K562 (cell line): ENCODE data around the gene TMPRSS11E. TPM values are rescaled to one million over a fixed set of nuclear protein-coding genes. Genes with fewer than 3 reads are reported as not detected.

Source experiments
- AFF1 ChIP-seq, 2 experiments: fragments of 450-650 bp; IDR thresholded peaks; 2 replicates each; pipeline ENCODE4 v1.6.1; 2018; ENCODE audit warnings: mild to moderate bottlenecking in 2 of 2, low read depth in 1 of 2; ENCODE audit not compliant: partially characterized antibody in 2 of 2
- CREB3 ChIP-seq: fragments of 450-650 bp; conservative IDR thresholded peaks from 2 replicates; pipeline ENCODE4 v1.6.1; 2016; ENCODE audit warnings: missing genetic modification characterization, low read depth, mild to moderate bottlenecking, missing compliant biosample characterization, moderate library complexity
- HDAC3 ChIP-seq: fragments of 450-650 bp; IDR thresholded peaks from 2 replicates; pipeline ENCODE4 v1.6.1; 2018; ENCODE audit warnings: borderline replicate concordance, mild to moderate bottlenecking, moderate library complexity; ENCODE audit not compliant: partially characterized antibody
- MAFK ChIP-seq: IDR thresholded peaks from 2 replicates; pipeline ENCODE4 v1.6.1; 2011; ENCODE audit warnings: low read length, improper control_type of control experiment
- MCM2 ChIP-seq: fragments of 450-650 bp; IDR thresholded peaks from 2 replicates; pipeline ENCODE4 v1.6.1; 2017; ENCODE audit warnings: low read depth, mild to moderate bottlenecking
- NCOR1 ChIP-seq: fragments of 450-650 bp; IDR thresholded peaks from 2 replicates; pipeline ENCODE4 v1.6.1; 2016; ENCODE audit warnings: mild to moderate bottlenecking, moderate library complexity
- SPI1 ChIP-seq: IDR thresholded peaks from 2 replicates; pipeline ENCODE4 v1.6.1; 2011; ENCODE audit warnings: low read depth, low read length, control low read depth, borderline replicate concordance
- TAF1 ChIP-seq: IDR thresholded peaks from 2 replicates; pipeline ENCODE4 v1.6.1; 2011; ENCODE audit warnings: mild to moderate bottlenecking, low read length, moderate library complexity; ENCODE audit not compliant: insufficient read depth, control insufficient read depth, severe bottlenecking; ENCODE audit errors: extremely low read depth
- ZC3H11A ChIP-seq: IDR thresholded peaks from 2 replicates; pipeline ENCODE4 v1.6.1; 2012; ENCODE audit warnings: low read depth, low read length, improper control_type of control experiment
- ZSCAN29 ChIP-seq: fragments of 450-650 bp; IDR thresholded peaks from 2 replicates; pipeline ENCODE4 v1.6.1; 2017
- polyA plus RNA-seq, 8 experiments: library from polyadenylated mRNA; depleted of rRNA in 4 of 8; stranded (reverse) in 5 of 8; unstranded in 3 of 8; fragments of >200 nt; fragmentation: Nextera tagmentation in 2 of 8; fragmentation: Illumina TruSeq in 1 of 8; extraction: Ambion mirVana in 2 of 8; extraction: Trizol in 1 of 8; gene quantifications; 2 replicates each; pipeline versions ENCODE4 v1.2.1 to v1.2.3, GENCODE V29; 2011 to 2014; ENCODE audit warnings: inconsistent platforms in 1 of 8, missing spikeins in 1 of 8
- total RNA-seq, 7 experiments: library from RNA; depleted of rRNA in 6 of 7; stranded (reverse); fragments of >200 nt in 6 of 7; fragmentation: Illumina TruSeq in 2 of 7; extraction: Trizol in 2 of 7; gene quantifications; 2 replicates each; pipeline versions ENCODE4 v1.2.1 to v1.2.3, GENCODE V29; 2011 to 2021; ENCODE audit warnings: low replicate concordance in 1 of 7

Gene TMPRSS11E
- total and polyA plus RNA-seq, 9 of the 15 experiments (the other 6 are each of a cell fraction or from before 2014, with no cell fraction given) = not detected

DNA sequence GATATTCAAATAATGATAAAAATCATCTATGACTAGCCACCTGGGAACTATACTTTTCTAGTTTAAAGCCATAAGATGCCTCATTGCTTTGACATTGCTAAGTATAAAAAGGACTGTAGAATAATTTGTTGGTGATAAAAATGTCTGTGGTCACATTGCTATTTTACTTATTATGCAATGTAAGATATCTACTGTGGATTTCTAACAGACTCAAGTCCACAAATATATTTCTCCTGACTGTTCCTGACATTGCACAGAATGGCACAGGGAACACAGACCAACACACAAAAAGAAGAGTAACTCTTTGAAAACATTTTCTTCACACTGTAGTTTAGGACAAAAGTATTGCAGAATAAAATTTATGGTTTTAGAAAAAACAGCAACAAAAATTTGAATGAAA lies 2.2 kb upstream of the TMPRSS11E start (continued):
- TF ChIP-seq ZSCAN29 (no peak), MAFK (no peak), AFF1 (IDR thresholded peaks at IDR 0.05; ENCODE audit: low read depth in 1 of 2, partially characterized antibody in 2 of 2) (no peak), NCOR1 (no peak), SPI1 (no peak), TAF1 (no peak), ZC3H11A (no peak), MCM2 (no peak), HDAC3 (no peak), CREB3 (tag) (no peak)
